Fibroblast of upper back skin (primary cell): Measurements from ENCODE around the gene DDIT3.
"Not testable (repeated sequence)": the region's sequence is repeated elsewhere in the genome, so short reads cannot be mapped to it uniquely, and the experiment has no call there.

ENCODE experiments used
- DNase-seq: peaks from one replicate; pipeline ENCODE4 v3.0.0-alpha.2; 2013

DDIT3 gene

GRCh38 chr12:57511588-57512325, 8.6 kb downstream of the DDIT3 start:
- no peak for DNase-seq

- no peak for DNase-seq
Observed at GRCh38 chr12:57511161-57511560, 9.2 kb downstream of the DDIT3 start.

GRCh38 chr12:57507796-57508195, 12.5 kb downstream of the DDIT3 start:
- not testable (repeated sequence) for DNase-seq

- DNase-seq = not testable (repeated sequence)
Observed at GRCh38 chr12:57506541-57506940, 13.8 kb downstream of the DDIT3 start.

GRCh38 chr12:57502311-57502969, 17.9 kb downstream of the DDIT3 start:
- DNase-seq = not testable (repeated sequence)

GRCh38 chr12:57500213-57500612, 20.1 kb downstream of the DDIT3 start:
- no peak for DNase-seq

- DNase-seq = no peak
Observed at GRCh38 chr12:57498571-57498970, 21.7 kb downstream of the DDIT3 start.

GRCh38 chr12:57498132-57498502, 22.2 kb downstream of the DDIT3 start:
- DNase-seq = no peak

GRCh38 chr12:57497223-57498131, 22.8 kb downstream of the DDIT3 start:
- no peak for DNase-seq

- DNase-seq = no peak
Observed at GRCh38 chr12:57496822-57497221, 23.5 kb downstream of the DDIT3 start.

GRCh38 chr12:57495051-57495701, 25.1 kb downstream of the DDIT3 start:
- DNase-seq = not testable (repeated sequence)

GRCh38 chr12:57491393-57492280, 28.7 kb downstream of the DDIT3 start:
- DNase-seq = no peak

- DNase-seq = no peak
Observed at GRCh38 chr12:57490126-57490525, 30.2 kb downstream of the DDIT3 start.

- DNase-seq = peak; percentile 22
Observed at GRCh38 chr12:57489157-57489641, 31.1 kb downstream of the DDIT3 start.

- no peak for DNase-seq
Observed at GRCh38 chr12:57488402-57489156, 31.7 kb downstream of the DDIT3 start.

- DNase-seq = peak; percentile 98
Observed at GRCh38 chr12:57487597-57488401, 32.5 kb downstream of the DDIT3 start, which contains the start of gene MARS1. Gene MARS1, plus strand, starts transcription at chr12:57488068. Its CDS starts 23 bp downstream, at chr12:57488091.

- DNase-seq = no peak
Observed at GRCh38 chr12:57487055-57487596, 33.2 kb downstream of the DDIT3 start.

- DNase-seq = no peak
Observed at GRCh38 chr12:57485695-57486094, 34.6 kb downstream of the DDIT3 start.

GRCh38 chr12:57483466-57483865, 36.8 kb downstream of the DDIT3 start:
- DNase-seq = peak; percentile 84

GRCh38 chr12:57481671-57482070, 38.6 kb downstream of the DDIT3 start:
- DNase-seq = no peak
